ENCODE data around the gene FBXL14. TPM values are rescaled to one million over a fixed set of nuclear protein-coding genes. Genes with fewer than 3 reads are reported as not detected.

The FBXL14 gene
- total and polyA plus RNA-seq, 8 donors = 3.2 to 14.2 (median 8.7) TPM

- TF ChIP-seq CTCF (IDR thresholded peaks at IDR 0.05) = peak; percentile 34 to 76 (median 60)
Observed at GRCh38 chr12:1634590-1635191, 40.3 kb upstream of the FBXL14 start.

GRCh38 chr12:1634149-1634548 lies 39.8 kb upstream of the FBXL14 start:
- Histone ChIP-seq H3K4me3 (no peak overlapping the region), H3K27ac (no peak overlapping the region), H3K9me3 (no peaks in the 10 kb centered on the region), H3K27me3 (no peaks in the 10 kb centered on the region), H3K4me1 (peaks cover 0 to 5% (median 0%) of the 10 kb centered on the region in 3 donors), H3K36me3 (no peaks in the 10 kb centered on the region)
- ATAC-seq = no peak
- 42 to 43% methylated on average over 7 of the region's 7 CpGs for WGBS, 2 donors
- TF ChIP-seq CTCF (IDR thresholded peaks at IDR 0.05) = no peak
- intact Hi-C loops (cut with DNase I) = no loop called here
- DNase-seq = no peak
- no peak for FAIRE-seq

More at GRCh38 chr12:1634590-1635191, 40.3 kb upstream of the FBXL14 start:
- FAIRE-seq (no peak), ATAC-seq (peak; percentile 60 to 87 (median 80)), DNase-seq (peak; percentile 63 to 91 (median 84))
- Histone ChIP-seq H3K27ac (no peak overlapping the region), H3K9me3 (no peaks in the 10 kb centered on the region), H3K27me3 (no peaks in the 10 kb centered on the region), H3K4me3 (no peak overlapping the region), H3K4me1 (peaks cover 0 to 5% (median 0%) of the 10 kb centered on the region in 3 donors), H3K36me3 (no peaks in the 10 kb centered on the region)
- WGBS, 2 donors = 33 to 35% methylated on average over 16 of the region's 16 CpGs
- intact Hi-C loops (cut with DNase I) = no loop called here

GRCh38 chr12:1633459-1633858 lies 39.1 kb upstream of the FBXL14 start:
- no peak for ATAC-seq
- FAIRE-seq = no peak
- no peak overlapping the region for H3K27ac ChIP-seq
- no peaks in the 10 kb centered on the region for H3K27me3 ChIP-seq
- intact Hi-C loops (cut with DNase I) = no loop called here
- no peaks in the 10 kb centered on the region for H3K36me3 ChIP-seq
- no peak overlapping the region for H3K4me3 ChIP-seq
- TF ChIP-seq CTCF (IDR thresholded peaks at IDR 0.05) = no peak
- DNase-seq = no peak
- 81% methylated on average over 3 of the region's 3 CpGs for WGBS, 2 donors
- no peaks in the 10 kb centered on the region for H3K9me3 ChIP-seq
- peaks cover 0 to 5% (median 0%) of the 10 kb centered on the region in 3 donors for H3K4me1 ChIP-seq

DNA sequence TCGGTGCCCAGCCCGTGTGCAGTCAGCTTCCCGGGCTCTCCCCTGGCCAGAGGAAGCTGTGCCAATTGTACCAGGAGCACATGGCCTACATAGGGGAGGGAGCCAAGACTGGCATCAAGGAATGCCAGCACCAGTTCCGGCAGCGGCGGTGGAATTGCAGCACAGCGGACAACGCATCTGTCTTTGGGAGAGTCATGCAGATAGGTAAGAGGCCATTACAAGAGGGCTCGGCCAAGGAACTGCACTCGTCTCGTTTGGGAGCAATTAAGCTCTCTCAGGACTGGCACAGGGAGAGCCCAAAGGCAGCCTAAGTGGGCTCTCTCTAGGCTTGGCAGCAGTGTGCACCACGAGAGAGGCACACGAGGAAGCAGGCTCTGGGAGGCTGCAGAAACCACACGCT lies 38.3 kb upstream of the FBXL14 start:
- H3K27ac ChIP-seq = no peak overlapping the region
- ATAC-seq (no peak), FAIRE-seq (no peak), DNase-seq (no peak)
- WGBS, 2 donors = 89 to 91% methylated on average over 14 of the region's 14 CpGs
- H3K9me3 ChIP-seq = no peaks in the 10 kb centered on the region
- no peaks in the 10 kb centered on the region for H3K27me3 ChIP-seq
- H3K4me3 ChIP-seq = no peak overlapping the region
- H3K4me1 ChIP-seq = peaks cover 0 to 5% (median 0%) of the 10 kb centered on the region in 3 donors
- intact Hi-C loops (cut with DNase I) = no loop called here
- no peak for TF ChIP-seq CTCF (IDR thresholded peaks at IDR 0.05)
- H3K36me3 ChIP-seq = no peaks in the 10 kb centered on the region

- no peaks in the 10 kb centered on the region for H3K27me3 ChIP-seq
- no peak for FAIRE-seq
- no peak overlapping the region for H3K27ac ChIP-seq
- peaks cover 0 to 5% (median 0%) of the 10 kb centered on the region in 3 donors for H3K4me1 ChIP-seq
- no peak for ATAC-seq
- no peaks in the 10 kb centered on the region for H3K36me3 ChIP-seq
- peak overlapping the region in 1 of 4 donors; percentile 61 for H3K4me3 ChIP-seq
- intact Hi-C loops (cut with DNase I) = no loop called here
- H3K9me3 ChIP-seq = no peaks in the 10 kb centered on the region
- DNase-seq = no peak
- no peak for TF ChIP-seq CTCF (IDR thresholded peaks at IDR 0.05)
- WGBS, 2 donors = 81 to 82% methylated on average over 23 of the region's 23 CpGs
Observed at GRCh38 chr12:1630827-1631591, 36.6 kb upstream of the FBXL14 start.
